GM19395 (cell line): ENCODE results near the gene PRPF38A.
"Not testable (repeated sequence)": the region's sequence is repeated elsewhere in the genome, so short reads cannot be mapped to it uniquely, and the experiment has no call there.

Source experiments
- ATAC-seq: cut with Tn5 transposase; IDR thresholded peaks from one replicate; pipeline ENCODE4 v1.9.1; 2021; ENCODE audit warnings: mild to moderate bottlenecking, moderate library complexity; ENCODE audit not compliant: unreplicated experiment

PRPF38A gene

GRCh38 chr1:52404116-52404974 is at the start of gene PRPF38A, which contains the start of gene ORC1:
Gene PRPF38A (plus strand): TSS chr1:52404602. CDS start chr1:52404750, 148 bp downstream.
Gene ORC1 (minus strand): TSS chr1:52404423. CDS start chr1:52402223, 2,200 bp downstream.
- peak; percentile 94 for ATAC-seq

GRCh38 chr1:52355436-52355835 is 49.0 kb upstream of the PRPF38A start:
- ATAC-seq = no peak

GRCh38 chr1:52355847-52356505 is 48.4 kb upstream of the PRPF38A start:
- no peak for ATAC-seq

- no peak for ATAC-seq
These were observed 47.5 kb upstream of the PRPF38A start for GRCh38 chr1:52356818-52357355.

- ATAC-seq = no peak
These were observed 47.0 kb upstream of the PRPF38A start for GRCh38 chr1:52357397-52357796.

- no peak for ATAC-seq
These were observed 45.4 kb upstream of the PRPF38A start for GRCh38 chr1:52358851-52359497.

- ATAC-seq = no peak
These were observed 44.5 kb upstream of the PRPF38A start for GRCh38 chr1:52359676-52360594.

- ATAC-seq = no peak
These were observed 43.8 kb upstream of the PRPF38A start for GRCh38 chr1:52360595-52360968.

- no peak for ATAC-seq
These were observed 40.1 kb upstream of the PRPF38A start for GRCh38 chr1:52364235-52364839.

- ATAC-seq = peak; percentile 0
These were observed 39.2 kb upstream of the PRPF38A start for GRCh38 chr1:52365071-52365745.

- peak; percentile 87 for ATAC-seq
These were observed 38.5 kb upstream of the PRPF38A start, which contains the start of gene CC2D1B for GRCh38 chr1:52365746-52366516. Gene CC2D1B (minus strand): TSS chr1:52366205. CDS start chr1:52364620, 1,585 bp downstream.

- peak; percentile 1 for ATAC-seq
These were observed 37.9 kb upstream of the PRPF38A start for GRCh38 chr1:52366517-52366827.

- ATAC-seq = no peak
These were observed 37.1 kb upstream of the PRPF38A start for GRCh38 chr1:52367272-52367671.

GRCh38 chr1:52368383-52369172 is 35.8 kb upstream of the PRPF38A start:
- ATAC-seq = no peak

- ATAC-seq = not testable (repeated sequence)
These were observed 34.6 kb upstream of the PRPF38A start for GRCh38 chr1:52369851-52370250.

GRCh38 chr1:52385376-52385775 is 19.0 kb upstream of the PRPF38A start:
- ATAC-seq = no peak

- ATAC-seq = no peak
These were observed 17.9 kb upstream of the PRPF38A start for GRCh38 chr1:52386458-52386857.

GRCh38 chr1:52393174-52393573 is 11.2 kb upstream of the PRPF38A start:
- no peak for ATAC-seq
